HepG2 (cell line): ENCODE measurements around the gene PLSCR5. TPM values are rescaled to one million over a fixed set of nuclear protein-coding genes. Genes with fewer than 3 reads are reported as not detected.
A peak's percentile ranks its signal among the peaks of the same experiment; 100 is the strongest.

Experiments used
- ARNTL ChIP-seq: sonication (generic); formaldehyde crosslinking; IDR thresholded peaks from 2 replicates; pipeline ENCODE4 v1.4.0; 2020; ENCODE audit warnings: mild to moderate bottlenecking, missing genetic modification reagents
- GABPB1 ChIP-seq: IDR thresholded peaks from 2 replicates; pipeline ENCODE4 v1.6.1; 2016; ENCODE audit warnings: mild to moderate bottlenecking, missing genetic modification reagents, moderate library complexity, missing compliant biosample characterization
- HNRNPK ChIP-seq: fragments of 200-400 bp; formaldehyde crosslinking; IDR thresholded peaks from 2 replicates; pipeline ENCODE4 v1.6.1; 2018; ENCODE audit warnings: low read length, low read depth, moderate library complexity, mild to moderate bottlenecking; ENCODE audit not compliant: poor library complexity, severe bottlenecking
- HOXA9 ChIP-seq: sonication (generic); formaldehyde crosslinking; IDR thresholded peaks from 2 replicates; pipeline ENCODE4 v1.8.1; 2022; ENCODE audit warnings: missing genetic modification reagents, mild to moderate bottlenecking, moderate library complexity, borderline replicate concordance
- KAT2B ChIP-seq: fragments of 150-350 bp; IDR thresholded peaks from 2 replicates; pipeline ENCODE4 v1.6.1; 2014; ENCODE audit warnings: low read depth, low read length, borderline replicate concordance
- REPIN1 ChIP-seq: sonication (generic); formaldehyde crosslinking; IDR thresholded peaks from 2 replicates; pipeline ENCODE4 v1.8.0; 2022; ENCODE audit warnings: missing genetic modification reagents, low read depth, mild to moderate bottlenecking, borderline replicate concordance
- RORA ChIP-seq: sonication (generic); formaldehyde crosslinking; IDR thresholded peaks from 2 replicates; pipeline ENCODE4 v1.5.0; 2020; ENCODE audit warnings: mild to moderate bottlenecking, missing genetic modification reagents, moderate library complexity
- SATB2 ChIP-seq: sonication (generic); formaldehyde crosslinking; IDR thresholded peaks from 2 replicates; pipeline ENCODE4 v1.5.0; 2020; ENCODE audit warnings: missing genetic modification reagents
- SP5 ChIP-seq: IDR thresholded peaks from 2 replicates; pipeline ENCODE4 v1.6.1; 2016; ENCODE audit warnings: low read depth, borderline replicate concordance
- U2AF1 ChIP-seq: fragments of 200-400 bp; formaldehyde crosslinking; optimal IDR thresholded peaks from 2 replicates; pipeline ENCODE3; 2017; ENCODE audit warnings: mild to moderate bottlenecking, low read depth, low read length
- YY1 ChIP-seq: IDR thresholded peaks from 2 replicates; pipeline ENCODE4 v1.6.1; 2011; ENCODE audit warnings: low read length, low read depth, moderate library complexity, mild to moderate bottlenecking; ENCODE audit not compliant: insufficient read depth, insufficient replicate concordance
- ZNF124 ChIP-seq: sonication (generic); formaldehyde crosslinking; IDR thresholded peaks from 2 replicates; pipeline ENCODE4 v1.4.0; 2020; ENCODE audit warnings: missing genetic modification reagents
- ZNF24 ChIP-seq: fragments of 450-650 bp; IDR thresholded peaks from 2 replicates; pipeline ENCODE4 v1.6.1; 2017; ENCODE audit warnings: antibody characterized with exemption, mild to moderate bottlenecking
- ZNF367 ChIP-seq: sonication (generic); formaldehyde crosslinking; IDR thresholded peaks from 2 replicates; pipeline ENCODE4 v1.4.0; 2020; ENCODE audit warnings: missing genetic modification reagents, borderline replicate concordance
- ZNF432 ChIP-seq: sonication (generic); formaldehyde crosslinking; IDR thresholded peaks from 2 replicates; pipeline ENCODE4 v1.5.0; 2020; ENCODE audit warnings: missing genetic modification reagents, mild to moderate bottlenecking, borderline replicate concordance
- ZNF501 ChIP-seq: sonication (generic); formaldehyde crosslinking; IDR thresholded peaks from 2 replicates; pipeline ENCODE4 v1.5.1; 2020; ENCODE audit warnings: mild to moderate bottlenecking, moderate library complexity, missing genetic modification reagents
- ZNF652 ChIP-seq: IDR thresholded peaks from 2 replicates; pipeline ENCODE4 v1.6.1; 2016; ENCODE audit warnings: low read depth, borderline replicate concordance
- polyA plus RNA-seq, 8 experiments: library from polyadenylated mRNA; depleted of rRNA in 3 of 8; stranded (reverse) in 7 of 8; unstranded in 1 of 8; fragments of >200 nt; fragmentation: Illumina TruSeq in 4 of 8; extraction: Trizol in 4 of 8; gene quantifications; 2 replicates each; pipeline versions ENCODE4 v1.2.1 to v1.2.3, GENCODE V29; 2011 to 2016; ENCODE audit warnings: low read depth in 4 of 8, missing spikeins in 1 of 8, mixed read lengths in 1 of 8; ENCODE audit not compliant: insufficient read depth in 1 of 8
- total RNA-seq, 5 experiments: library from RNA; depleted of rRNA; stranded (reverse); fragments of >200 nt; fragmentation: Illumina TruSeq; extraction: Trizol; gene quantifications; 2 replicates each; pipeline ENCODE4 v1.2.3, GENCODE V29; 2016; ENCODE audit warnings: low read depth in 1 of 5
- TF ChIP-seq, protein P1 (sequence below): sonication (generic); formaldehyde crosslinking; IDR thresholded peaks from 2 replicates; pipeline ENCODE4 v1.8.0; 2022; ENCODE audit warnings: missing genetic modification reagents, low read depth, mild to moderate bottlenecking, borderline replicate concordance
- TF ChIP-seq, protein P2 (sequence below): sonication (generic); formaldehyde crosslinking; conservative IDR thresholded peaks from 2 replicates; pipeline ENCODE4 v1.4.0; 2020; ENCODE audit warnings: missing genetic modification reagents
- TF ChIP-seq, protein P3 (sequence below): sonication (generic); formaldehyde crosslinking; IDR thresholded peaks from 2 replicates; pipeline ENCODE4 v1.4.0; 2020; ENCODE audit warnings: mild to moderate bottlenecking, missing genetic modification reagents
- TF ChIP-seq, protein P4 (sequence below): fragments of 450-650 bp; IDR thresholded peaks from 2 replicates; pipeline ENCODE4 v1.6.1; 2017; ENCODE audit warnings: mild to moderate bottlenecking

PLSCR5 gene
- total and polyA plus RNA-seq, 2 of the 13 experiments (the other 11 are each of a cell fraction or from before 2014, with no cell fraction given): 0.50 TPM; not detected in 1

DNA sequence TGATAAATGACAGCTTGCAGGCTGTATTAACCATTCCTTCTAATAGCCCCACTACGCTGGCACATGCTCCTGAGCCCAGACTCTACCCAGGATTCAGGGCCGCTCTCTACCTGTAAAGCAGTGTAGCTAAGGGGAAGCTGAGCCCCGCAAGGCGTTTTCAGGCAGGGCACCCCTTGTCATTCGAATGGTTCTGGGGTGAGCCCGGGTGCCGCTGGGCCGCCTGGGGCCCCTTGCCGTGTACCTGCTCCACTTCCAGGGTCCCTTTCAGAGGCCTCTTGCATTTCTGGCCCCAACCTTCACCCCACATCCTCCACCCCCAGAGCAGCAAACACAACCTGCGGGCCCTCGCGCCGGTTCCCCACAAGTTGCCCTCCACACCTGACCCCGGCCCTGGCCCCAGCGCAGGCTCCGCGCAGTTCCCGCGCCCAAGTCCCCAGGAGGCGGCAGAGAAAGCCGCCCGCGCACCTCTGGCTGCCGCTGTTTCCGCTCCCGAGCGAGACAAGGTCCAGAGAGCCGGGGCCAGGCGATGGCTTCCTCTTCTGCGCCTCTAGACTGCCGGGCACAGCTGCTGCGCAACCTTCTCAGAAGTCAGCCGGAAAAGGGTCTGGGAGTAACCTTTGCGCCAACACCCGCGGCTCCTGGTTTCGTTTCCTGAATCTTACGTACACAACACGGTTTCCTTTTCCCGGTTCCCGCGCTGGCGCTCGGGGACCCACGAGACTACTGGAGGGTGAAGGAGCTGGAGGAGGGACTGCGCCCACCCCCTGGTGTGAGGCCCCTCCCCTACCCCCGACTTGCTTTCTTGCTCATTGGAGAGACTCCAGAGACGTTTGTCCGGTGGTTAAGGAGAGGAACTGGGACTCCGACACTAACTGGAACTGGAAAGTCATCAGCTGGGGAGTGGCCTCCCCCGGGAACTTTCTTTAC lies 60.9 kb downstream of the PLSCR5 start, which contains the start of gene PLSCR1 (continued):
- peak; percentile 83; the same call in 1 of the 2 replicates for TF ChIP-seq GABPB1 (CRISPR knock-in tag)
- TF ChIP-seq ARNTL: peak; percentile 20; the same call in 1 of the 2 replicates
- TF ChIP-seq ZNF501 (CRISPR knock-in tag): peak; percentile 80; the same call in 1 of the 2 replicates
- no peak for TF ChIP-seq ZNF432 (CRISPR knock-in tag)
- no peak for TF ChIP-seq ZNF652 (CRISPR knock-in tag)
- no peak for TF ChIP-seq HOXA9 (CRISPR knock-in tag)
- TF ChIP-seq U2AF1: no peak
- TF ChIP-seq, protein P1, sequence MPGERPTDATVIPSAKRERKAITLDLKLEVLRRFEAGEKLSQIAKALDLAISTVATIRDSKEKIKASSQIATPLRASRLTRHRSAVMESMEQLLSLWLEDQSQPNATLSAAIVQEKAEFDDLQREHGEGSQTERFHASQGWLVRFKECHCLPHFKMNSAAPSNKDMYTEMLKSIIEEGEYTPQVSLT (CRISPR knock-in tag): no peak
- TF ChIP-seq YY1: peak; percentile 62
- 0 out of 2 replicates have a peak, but pooled peaks have one; percentile 26 for TF ChIP-seq SP5
- no peak for TF ChIP-seq RORA
- peak; percentile 65 for TF ChIP-seq HNRNPK
- peak; percentile 85 for TF ChIP-seq REPIN1 (CRISPR knock-in tag)
- TF ChIP-seq ZNF24: no peak
- 0 out of 2 replicates have a peak, but pooled peaks have one; percentile 50 for TF ChIP-seq SATB2 (CRISPR knock-in tag)
- peak; percentile 79; the same call in 1 of the 2 replicates for TF ChIP-seq ZNF124 (CRISPR knock-in tag)
- TF ChIP-seq, protein P2, sequence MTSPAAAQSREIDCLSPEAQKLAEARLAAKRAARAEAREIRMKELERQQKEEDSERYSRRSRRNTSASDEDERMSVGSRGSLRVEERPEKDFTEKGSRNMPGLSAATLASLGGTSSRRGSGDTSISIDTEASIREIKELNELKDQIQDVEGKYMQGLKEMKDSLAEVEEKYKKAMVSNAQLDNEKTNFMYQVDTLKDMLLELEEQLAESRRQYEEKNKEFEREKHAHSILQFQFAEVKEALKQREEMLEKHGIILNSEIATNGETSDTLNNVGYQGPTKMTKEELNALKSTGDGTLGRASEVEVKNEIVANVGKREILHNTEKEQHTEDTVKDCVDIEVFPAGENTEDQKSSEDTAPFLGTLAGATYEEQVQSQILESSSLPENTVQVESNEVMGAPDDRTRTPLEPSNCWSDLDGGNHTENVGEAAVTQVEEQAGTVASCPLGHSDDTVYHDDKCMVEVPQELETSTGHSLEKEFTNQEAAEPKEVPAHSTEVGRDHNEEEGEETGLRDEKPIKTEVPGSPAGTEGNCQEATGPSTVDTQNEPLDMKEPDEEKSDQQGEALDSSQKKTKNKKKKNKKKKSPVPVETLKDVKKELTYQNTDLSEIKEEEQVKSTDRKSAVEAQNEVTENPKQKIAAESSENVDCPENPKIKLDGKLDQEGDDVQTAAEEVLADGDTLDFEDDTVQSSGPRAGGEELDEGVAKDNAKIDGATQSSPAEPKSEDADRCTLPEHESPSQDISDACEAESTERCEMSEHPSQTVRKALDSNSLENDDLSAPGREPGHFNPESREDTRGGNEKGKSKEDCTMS (CRISPR knock-in tag): no peak
- no peak for TF ChIP-seq ZNF367 (CRISPR knock-in tag)
- TF ChIP-seq, protein P3, sequence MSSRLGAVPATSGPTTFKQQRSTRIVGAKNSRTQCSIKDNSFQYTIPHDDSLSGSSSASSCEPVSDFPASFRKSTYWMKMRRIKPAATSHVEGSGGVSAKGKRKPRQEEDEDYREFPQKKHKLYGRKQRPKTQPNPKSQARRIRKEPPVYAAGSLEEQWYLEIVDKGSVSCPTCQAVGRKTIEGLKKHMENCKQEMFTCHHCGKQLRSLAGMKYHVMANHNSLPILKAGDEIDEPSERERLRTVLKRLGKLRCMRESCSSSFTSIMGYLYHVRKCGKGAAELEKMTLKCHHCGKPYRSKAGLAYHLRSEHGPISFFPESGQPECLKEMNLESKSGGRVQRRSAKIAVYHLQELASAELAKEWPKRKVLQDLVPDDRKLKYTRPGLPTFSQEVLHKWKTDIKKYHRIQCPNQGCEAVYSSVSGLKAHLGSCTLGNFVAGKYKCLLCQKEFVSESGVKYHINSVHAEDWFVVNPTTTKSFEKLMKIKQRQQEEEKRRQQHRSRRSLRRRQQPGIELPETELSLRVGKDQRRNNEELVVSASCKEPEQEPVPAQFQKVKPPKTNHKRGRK (CRISPR knock-in tag): no peak
- TF ChIP-seq, protein P4, sequence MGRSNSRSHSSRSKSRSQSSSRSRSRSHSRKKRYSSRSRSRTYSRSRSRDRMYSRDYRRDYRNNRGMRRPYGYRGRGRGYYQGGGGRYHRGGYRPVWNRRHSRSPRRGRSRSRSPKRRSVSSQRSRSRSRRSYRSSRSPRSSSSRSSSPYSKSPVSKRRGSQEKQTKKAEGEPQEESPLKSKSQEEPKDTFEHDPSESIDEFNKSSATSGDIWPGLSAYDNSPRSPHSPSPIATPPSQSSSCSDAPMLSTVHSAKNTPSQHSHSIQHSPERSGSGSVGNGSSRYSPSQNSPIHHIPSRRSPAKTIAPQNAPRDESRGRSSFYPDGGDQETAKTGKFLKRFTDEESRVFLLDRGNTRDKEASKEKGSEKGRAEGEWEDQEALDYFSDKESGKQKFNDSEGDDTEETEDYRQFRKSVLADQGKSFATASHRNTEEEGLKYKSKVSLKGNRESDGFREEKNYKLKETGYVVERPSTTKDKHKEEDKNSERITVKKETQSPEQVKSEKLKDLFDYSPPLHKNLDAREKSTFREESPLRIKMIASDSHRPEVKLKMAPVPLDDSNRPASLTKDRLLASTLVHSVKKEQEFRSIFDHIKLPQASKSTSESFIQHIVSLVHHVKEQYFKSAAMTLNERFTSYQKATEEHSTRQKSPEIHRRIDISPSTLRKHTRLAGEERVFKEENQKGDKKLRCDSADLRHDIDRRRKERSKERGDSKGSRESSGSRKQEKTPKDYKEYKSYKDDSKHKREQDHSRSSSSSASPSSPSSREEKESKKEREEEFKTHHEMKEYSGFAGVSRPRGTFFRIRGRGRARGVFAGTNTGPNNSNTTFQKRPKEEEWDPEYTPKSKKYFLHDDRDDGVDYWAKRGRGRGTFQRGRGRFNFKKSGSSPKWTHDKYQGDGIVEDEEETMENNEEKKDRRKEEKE: no peak
- TF ChIP-seq KAT2B: no peak
